HG03095 (cell line): Measurements from ENCODE around the gene TEKT3.
A peak's percentile ranks its signal among the peaks of the same experiment; 100 is the strongest.

Source experiments
- ATAC-seq: cut with Tn5 transposase; IDR thresholded peaks from one replicate; pipeline ENCODE4 v1.9.1; 2021; ENCODE audit warnings: moderate library complexity; ENCODE audit not compliant: unreplicated experiment

Gene TEKT3

GRCh38 chr17:15267996-15268395 is 73.4 kb downstream of the TEKT3 start:
- no peak for ATAC-seq

- no peak for ATAC-seq
These were observed 74.9 kb downstream of the TEKT3 start for GRCh38 chr17:15266325-15267125.

DNA sequence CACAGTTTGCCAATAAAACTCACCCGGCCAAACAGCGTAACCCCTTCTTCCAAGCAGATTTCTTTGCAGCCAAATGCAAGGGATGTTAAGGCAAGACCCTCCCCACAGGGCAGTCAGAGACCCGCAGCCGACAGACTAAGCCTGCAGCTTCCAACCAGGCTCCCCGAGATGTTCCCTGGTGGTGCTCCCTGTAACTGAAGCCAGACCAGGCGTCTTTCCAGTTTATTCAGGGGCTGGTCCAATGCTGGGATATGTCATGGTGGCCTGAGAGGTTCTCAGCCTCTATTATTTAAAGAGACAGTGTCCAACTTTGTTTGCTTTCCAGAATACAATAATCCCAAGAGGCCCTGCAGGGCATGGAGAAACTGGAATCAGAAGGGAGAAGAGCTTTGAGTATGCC is 76.3 kb downstream of the TEKT3 start, which contains the start of gene PMP22:
Gene PMP22, minus strand, starts transcription at position 196 of the 400 bp plus-strand sequence. CDS start 4,599 bp downstream, outside the sequence.
- no peak for ATAC-seq

- ATAC-seq, result no peak
These were observed 76.9 kb downstream of the TEKT3 start for GRCh38 chr17:15264542-15264941.

DNA sequence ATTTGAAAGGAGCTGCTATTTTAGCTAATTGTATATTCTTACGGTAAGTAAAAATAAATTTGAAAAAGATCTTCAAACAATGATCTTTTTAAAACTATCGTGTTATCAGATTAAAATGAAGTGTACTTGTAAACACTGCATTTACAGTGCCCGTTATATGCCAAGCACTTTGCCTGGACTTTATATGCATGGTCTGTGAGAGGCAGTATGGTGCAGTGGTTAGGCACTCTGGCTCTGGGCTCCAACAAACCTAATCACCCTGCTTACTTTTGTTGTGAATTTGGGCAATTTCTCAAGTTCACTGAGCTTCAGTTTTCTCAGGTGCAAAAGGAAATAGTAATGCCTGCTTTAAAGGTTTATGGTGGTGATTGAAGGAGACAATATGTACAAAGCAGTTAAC is 77.7 kb downstream of the TEKT3 start:
- ATAC-seq, result no peak

- no peak for ATAC-seq
These were observed 78.2 kb downstream of the TEKT3 start for GRCh38 chr17:15263206-15263579.

DNA sequence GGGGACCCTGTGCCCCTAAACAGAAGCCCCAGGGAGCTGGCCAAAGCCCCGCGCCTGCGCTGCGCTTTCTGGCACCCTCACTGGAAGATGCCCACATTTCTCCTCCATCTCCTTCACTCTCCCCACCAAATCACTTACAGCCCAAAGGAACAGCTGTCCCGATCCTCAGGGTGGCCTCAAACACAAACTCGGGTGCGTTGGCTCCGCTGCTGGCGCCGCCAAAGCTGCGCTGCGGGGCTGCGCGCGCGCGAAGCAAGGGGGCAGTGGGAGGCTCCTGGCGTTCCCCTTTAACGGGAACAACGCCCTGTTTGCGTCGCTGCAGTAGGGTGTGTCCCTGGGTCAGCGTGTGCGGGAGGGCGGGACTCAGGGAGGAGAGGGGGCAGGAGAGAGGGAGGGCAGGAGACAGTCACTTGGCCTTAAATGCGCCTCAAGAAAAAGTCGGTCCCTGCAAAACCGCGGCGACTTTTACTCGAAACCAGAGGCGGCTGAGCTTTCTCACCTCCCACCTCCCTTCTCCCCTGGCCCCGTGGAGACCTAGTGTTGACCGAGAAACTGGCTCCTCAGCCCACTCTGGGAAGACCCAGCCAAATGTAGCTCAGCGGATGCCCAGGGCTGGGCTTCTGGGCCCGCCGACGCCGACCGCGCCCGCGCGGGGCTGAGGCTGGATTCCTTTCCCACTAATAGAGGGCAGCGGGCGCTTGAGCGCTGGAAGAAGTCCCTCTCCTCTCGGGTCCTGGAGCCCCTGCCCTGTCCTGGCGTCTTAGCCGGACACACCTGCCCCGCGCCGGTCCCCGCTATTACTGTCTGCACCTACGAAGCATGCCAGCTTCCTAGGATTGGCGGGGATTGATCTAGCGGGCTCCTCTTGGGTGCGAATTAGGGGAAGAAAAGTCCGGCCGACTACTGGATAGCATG is 78.8 kb downstream of the TEKT3 start:
- ATAC-seq, result no peak

DNA sequence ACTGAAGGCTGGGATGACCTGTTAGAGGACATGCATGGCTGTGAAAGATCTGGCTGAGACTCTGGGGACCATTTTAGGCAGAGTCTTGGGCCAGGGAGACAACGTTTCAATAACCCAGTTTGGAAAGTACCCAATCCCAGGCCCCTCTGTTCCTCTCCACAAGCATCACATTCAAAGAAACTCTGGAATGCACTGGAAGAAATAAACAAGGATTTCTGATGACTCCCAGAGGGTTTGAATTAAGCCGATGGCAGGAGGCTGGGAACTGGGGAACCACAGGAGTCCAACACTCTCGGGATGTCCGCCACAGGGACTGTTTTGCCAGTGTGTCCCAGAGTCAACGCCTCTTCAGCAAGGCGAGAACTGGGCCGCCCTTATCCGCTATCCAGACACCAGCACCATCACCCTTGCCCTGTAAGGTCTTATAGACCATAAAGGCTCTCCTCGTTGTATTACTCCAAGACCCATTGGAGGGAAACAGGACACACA is 79.6 kb downstream of the TEKT3 start:
- ATAC-seq, result no peak

- no peak for ATAC-seq
These were observed 80.1 kb downstream of the TEKT3 start for GRCh38 chr17:15261258-15261801.

DNA sequence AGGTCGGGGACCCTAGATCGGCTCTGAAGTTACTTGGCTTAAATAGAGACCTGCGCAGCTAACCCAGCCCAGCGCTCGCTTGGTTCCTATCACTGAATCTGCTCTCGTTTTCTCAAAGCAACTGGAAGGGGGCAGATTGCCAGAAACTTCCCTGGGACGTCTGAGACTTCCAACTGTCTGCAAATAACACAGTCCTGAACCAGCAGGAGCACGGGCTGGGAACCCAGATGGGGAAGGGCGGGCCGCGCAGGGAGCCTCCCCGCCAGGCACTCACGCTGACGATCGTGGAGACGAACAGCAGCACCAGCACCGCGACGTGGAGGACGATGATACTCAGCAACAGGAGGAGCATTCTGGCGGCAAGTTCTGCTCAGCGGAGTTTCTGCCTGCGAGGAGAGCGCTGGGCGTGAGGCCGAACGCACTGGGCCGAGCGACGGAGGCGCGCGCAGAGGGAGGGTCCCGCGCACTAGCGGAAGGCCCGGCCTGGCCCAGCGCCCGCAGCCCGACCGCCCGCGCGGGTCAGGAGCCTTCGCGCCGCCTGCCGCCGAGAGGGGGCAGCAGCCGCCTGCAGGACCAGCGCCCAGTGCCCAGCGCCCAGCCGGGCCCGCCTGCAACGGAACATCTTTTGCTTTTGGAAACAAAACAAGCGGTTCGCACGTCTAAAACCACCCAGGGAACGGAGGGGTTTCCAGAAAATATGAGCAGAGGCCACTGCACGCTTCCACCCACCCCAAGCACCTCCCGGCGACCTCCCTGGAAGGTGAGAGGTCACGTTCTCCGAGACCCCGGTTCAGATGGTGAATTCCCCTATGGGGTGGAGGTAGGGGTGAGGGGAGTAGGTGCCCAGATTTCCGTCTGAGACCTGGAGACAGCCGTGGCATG is 80.8 kb downstream of the TEKT3 start:
- ATAC-seq, result no peak

GRCh38 chr17:15257796-15258512 is 83.4 kb downstream of the TEKT3 start:
- ATAC-seq, result no peak

GRCh38 chr17:15257258-15257788 is 84.1 kb downstream of the TEKT3 start:
- peak; percentile 72 for ATAC-seq

GRCh38 chr17:15256689-15257088 is 84.7 kb downstream of the TEKT3 start:
- ATAC-seq, result no peak

- ATAC-seq, result no peak
These were observed 85.5 kb downstream of the TEKT3 start for GRCh38 chr17:15255713-15256454.
